Stimulated activated CD4-positive, alpha-beta T cell treated with anti-CD3 and anti-CD28 coated beads, Interleukin-1b, Interleukin-23, amount 100 ng/mL, for 48 hours (primary cell): ENCODE measurements around the gene B4GALNT1.
"Not testable (repeated sequence)": the region's sequence is repeated elsewhere in the genome, so short reads cannot be mapped to it uniquely, and the experiment has no call there.

ENCODE experiments used
- DNase-seq: peaks from one replicate; pipeline ENCODE4 v3.0.0-alpha.2; 2020

B4GALNT1 gene

DNA sequence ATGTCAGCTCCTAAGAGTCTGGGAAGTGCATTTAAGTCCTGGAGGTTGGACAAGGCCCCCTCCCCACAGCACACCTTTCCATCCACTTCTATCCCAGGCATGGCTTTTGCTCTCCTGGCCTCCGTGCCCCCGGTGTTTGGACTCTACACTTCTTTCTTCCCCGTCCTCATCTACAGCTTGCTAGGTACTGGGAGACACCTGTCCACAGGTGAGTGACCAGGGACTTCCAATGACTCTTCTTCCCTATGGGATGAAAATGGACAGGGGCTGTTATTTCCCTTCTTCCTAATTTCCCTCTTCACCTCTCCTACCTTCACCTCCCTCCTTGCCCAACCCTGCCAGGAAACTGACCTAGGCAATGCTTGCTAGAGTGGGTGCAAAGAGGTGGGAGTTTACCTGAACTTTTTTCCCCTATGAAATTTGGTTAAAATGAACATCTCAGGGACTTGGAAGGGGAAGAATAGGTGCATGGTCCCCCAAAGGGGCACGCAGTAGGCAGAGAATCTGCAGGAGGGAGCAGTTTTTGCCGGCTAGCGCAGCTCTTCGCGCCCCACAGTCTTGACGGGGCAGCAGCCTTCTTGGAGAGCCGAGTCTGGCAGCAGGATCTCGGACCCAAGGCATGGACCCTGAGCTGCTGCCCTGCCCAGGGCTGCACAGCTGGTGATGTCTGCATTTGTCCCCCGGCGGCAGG, 12.6 kb downstream of the B4GALNT1 start:
- DNase-seq = no peak

DNA sequence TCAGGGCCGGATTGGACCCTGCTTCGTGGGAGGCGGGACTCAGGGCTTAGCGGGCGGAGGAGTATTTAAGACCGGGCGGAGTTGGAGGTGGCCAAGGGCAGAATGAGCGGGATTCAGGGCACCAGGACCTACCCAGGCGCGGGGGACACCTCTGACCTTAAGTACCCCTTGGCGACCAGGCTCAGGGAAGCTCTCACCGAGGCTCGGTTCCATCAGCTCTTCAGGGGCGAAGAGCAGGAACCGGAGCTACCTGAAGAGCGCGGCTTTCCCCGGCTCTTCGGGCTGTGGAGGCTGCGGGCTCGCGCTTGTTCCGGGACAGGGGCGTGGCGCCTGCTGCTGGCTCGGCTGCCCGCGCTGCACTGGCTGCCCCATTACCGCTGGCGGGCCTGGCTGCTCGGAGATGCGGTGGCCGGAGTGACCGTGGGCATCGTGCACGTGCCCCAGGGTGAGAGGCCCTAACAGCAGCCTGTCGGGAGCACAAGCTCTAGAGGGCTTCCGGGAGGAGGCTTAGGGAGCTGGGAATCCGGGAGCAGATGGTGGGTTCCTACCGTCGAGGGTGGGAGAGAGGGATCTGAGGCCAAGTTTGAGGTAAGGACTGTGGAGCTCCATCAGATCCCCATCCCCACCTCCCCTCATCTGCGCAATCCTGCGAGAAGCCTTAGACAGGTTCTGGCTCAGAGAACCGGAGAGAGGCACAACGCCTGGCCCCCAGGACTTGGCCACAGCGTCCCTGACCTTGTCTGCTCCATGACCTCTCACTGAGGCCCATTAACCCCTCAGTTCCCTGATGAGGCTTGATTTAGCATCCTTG, 13.4 kb downstream of the B4GALNT1 start:
- no peak for DNase-seq

DNA sequence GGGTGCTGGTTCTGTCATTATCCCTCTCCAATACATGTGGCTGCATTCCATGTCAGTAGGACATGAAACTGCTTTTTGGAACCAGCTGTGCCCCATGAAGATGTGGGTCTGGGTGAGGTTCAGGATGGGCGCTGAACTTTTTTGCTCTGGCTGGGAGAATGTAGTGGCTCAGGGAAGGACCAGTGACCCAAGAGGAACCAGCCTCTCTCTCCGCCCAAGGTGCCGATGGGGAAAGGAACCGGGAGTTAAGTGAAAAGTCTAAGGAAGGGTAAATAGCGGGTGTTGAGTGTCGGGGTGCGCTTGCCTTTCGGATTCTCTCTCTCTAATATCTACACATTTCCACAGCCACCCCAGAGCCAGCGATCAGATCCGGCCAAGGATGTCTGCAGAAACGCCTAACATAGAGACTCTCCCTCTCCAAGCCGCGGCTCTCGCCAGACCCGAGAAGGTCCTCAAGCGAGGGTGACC, 14.0 kb downstream of the B4GALNT1 start:
- no peak for DNase-seq

DNA sequence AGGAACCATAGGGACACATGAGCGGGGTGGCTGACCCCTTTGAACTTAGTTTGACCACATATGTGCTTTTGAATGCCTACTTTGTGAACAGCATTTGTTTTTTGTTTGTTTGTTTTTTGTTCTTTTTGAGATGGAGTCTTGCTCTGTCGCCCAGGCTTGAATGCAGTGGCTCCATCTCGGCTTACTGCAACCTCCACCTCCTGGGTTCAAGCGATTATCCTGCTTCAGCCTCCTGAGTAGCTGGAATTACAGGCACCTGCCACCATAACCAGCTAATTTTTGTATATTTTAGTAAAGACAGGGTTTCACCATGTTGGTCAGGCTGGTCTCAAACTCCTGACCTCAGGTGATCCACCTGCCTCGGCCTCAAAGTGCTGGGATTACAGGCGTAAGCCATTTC, 14.6 kb downstream of the B4GALNT1 start:
- DNase-seq = not testable (repeated sequence)

DNA sequence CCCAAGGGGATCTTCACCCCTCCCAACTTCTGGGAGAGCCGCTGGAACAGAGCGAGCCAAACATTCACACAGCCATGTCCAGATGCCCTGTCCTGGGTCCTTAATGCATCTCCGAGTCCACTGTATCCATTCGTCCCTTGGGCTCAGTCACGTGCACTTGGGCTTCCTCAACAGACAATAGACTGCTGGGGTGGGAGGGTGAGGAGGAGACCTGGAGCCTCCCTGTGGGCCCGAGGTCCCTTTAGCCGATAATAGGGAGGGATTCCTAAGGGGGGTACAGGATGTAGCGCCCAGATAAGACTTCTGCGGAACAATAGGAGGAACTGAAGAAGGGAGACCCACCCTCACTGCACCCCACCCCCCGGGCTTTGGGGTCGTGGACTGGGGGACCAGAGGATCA, 15.1 kb downstream of the B4GALNT1 start:
- DNase-seq = no peak

DNA sequence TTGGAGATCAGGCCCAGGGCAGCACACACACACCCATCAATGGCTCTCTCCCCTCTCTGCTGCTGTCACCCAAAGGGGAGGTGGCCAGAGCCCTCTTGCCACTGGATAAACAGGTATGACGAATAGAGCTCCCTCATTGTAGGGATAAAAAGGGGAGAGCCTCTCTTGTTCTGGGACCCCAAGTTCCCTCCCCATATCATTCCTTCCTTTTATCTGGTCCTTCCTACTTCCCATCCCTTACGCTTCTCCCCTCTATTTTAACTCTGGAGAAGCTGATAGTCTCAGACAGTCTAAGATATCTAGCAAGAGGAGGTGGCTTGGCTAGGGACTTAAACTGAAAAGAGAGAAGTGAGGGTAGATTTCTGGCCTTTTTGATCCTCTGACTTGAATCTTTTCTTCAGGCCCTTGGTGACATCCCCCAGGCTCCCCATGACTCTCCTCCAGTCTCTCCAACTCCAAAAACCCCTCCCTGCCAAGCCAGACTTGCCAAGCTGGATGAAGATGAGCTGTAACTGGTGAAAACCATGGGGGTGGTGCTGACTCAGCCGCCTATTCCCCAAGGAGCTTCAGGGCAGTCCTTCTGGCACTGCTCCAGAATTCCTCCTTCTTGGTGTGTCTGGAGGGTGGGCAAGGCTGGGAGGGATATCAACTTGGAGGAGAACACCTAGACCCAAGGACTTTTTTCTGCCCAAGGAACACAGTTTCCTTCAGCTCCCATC, 16.5 kb downstream of the B4GALNT1 start:
- no peak for DNase-seq

DNA sequence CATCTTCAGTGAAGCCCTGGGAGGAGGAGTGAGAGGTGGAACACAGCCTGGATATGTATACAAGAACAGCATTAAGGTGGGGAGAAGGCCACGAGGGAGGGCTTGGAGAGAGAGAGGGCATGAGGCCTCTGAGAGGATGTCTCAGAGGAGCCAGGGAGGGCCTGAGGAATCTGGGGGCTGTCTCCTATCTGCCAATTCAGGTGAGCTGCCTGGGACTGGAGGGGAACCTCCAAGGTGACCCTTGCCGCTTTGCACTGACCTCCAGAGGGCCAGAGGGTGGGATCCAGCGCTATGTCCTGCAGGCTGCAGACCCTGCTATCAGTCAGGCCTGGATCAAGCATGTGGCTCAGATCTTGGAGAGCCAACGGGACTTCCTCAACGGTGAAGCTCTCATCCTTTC, 17.4 kb downstream of the B4GALNT1 start:
- DNase-seq = no peak

DNA sequence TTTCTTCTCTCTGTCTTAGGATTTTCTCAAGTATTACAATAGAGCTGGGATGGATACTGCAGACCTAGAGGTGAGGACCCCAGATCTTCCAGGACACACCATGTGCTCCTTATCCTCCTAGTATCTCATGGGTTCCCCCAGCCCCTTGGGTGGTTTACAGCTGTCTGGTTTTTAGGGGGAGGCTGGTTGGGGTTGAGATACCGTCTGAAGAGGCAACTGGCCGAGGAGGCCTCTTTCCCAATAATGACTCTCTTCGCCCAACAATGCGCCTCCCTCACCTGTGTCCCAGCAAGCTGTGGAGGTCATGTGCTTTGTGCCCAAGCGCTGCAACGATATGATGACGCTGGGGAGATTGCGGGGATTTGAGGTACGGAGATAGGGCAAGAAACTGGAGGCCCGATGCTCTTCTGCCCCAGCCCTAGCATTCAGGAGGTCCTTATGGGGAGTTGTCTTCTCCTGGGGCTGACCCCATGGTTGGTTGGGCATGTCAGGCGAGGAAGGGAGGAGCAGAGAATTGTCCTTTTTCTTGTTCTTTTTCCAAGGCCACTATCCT, 18.0 kb downstream of the B4GALNT1 start:
- no peak for DNase-seq

DNA sequence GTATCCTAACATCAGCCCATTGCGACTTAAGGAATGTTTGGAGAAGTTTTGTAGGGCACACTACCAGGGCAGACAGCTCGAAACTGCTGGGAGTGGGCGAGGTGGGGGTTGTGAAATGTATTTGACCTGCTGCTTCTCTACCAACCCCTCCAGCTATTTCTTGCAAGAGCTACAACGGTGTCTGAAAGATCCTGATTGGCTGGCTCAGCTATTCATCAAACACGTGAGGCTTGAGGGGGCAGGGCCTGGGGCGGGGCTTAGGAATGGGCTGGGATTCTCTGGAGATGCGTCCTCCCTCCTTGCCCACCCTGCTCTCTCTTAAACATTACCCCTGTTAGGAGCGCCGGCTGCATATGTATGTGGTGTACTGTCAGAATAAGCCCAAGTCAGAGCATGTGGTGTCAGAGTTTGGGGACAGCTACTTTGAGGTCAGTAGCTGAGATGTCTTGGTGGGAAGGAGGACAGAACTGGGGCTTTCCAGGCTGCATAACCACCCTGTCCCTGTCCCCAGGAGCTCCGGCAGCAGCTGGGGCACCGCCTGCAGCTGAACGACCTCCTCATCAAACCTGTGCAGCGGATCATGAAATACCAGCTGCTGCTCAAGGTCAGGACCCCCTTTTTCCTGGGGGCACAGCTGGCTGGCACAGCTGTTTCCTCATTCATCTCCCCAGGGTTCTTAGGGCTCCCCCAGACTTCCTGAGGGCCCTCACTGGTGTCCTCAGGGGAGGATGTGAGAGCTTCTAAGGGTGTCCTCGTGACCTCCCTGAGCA, 18.6 kb downstream of the B4GALNT1 start:
- no peak for DNase-seq

DNA sequence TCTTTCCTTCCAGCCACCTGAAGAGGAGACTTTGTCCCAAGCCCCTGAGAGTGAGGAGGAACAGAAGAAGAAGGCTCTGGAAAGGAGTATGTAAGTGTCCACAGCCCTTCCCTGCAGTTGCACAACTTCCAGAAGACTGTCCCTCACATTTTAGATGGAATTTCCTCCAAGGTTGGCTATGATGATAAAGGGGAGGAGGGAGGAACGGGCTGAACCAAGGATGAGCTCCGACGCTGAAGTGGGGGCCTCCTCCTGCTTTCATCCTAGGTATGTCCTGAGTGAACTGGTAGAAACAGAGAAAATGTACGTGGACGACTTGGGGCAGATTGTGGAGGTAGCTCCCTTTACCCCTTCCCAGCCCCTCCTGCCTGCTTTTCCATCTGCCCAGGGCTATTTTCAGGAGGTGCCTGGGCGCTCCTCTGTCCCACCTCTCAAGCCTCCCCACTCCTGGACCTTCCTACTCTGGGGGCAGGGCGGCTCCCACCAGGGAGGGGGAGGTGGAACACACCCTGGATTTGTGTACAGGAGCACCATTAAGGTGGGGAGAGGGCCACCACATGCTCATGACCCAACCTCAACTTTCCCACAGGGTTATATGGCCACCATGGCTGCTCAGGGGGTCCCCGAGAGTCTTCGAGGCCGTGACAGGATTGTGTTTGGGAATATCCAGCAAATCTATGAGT, 19.4 kb downstream of the B4GALNT1 start:
- no peak for DNase-seq

DNA sequence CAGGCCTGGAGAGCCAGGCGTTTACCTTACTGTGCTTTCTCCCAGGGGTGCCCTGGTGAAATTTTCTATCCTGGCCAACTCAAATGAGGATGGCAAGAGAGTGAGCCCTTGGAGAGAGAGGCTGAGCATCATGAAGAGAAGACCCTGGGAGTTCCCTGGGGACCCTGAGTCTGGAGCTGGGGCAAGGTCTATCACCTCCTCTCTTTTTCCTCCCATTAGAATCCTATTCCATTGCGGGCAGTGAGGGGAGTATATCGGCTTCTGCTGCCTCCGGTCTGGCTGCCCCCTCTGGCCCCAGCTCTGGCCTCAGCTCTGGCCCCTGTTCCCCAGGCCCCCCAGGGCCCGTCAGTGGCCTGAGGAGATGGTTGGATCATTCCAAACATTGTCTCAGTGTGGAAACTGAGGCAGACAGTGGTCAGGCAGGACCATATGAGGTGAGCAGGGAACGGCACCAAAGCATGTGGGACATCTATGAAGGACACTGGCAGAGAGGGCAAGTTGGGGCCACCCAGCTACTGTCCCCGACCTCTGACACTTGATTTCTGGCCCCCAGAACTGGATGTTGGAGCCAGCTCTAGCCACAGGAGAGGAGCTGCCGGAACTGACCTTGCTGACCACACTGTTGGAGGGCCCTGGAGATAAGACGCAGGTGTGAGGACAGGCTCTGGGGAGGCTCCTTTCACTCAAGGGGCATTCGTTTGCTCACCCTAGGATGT, 20.1 kb downstream of the B4GALNT1 start:
- no peak for DNase-seq

DNA sequence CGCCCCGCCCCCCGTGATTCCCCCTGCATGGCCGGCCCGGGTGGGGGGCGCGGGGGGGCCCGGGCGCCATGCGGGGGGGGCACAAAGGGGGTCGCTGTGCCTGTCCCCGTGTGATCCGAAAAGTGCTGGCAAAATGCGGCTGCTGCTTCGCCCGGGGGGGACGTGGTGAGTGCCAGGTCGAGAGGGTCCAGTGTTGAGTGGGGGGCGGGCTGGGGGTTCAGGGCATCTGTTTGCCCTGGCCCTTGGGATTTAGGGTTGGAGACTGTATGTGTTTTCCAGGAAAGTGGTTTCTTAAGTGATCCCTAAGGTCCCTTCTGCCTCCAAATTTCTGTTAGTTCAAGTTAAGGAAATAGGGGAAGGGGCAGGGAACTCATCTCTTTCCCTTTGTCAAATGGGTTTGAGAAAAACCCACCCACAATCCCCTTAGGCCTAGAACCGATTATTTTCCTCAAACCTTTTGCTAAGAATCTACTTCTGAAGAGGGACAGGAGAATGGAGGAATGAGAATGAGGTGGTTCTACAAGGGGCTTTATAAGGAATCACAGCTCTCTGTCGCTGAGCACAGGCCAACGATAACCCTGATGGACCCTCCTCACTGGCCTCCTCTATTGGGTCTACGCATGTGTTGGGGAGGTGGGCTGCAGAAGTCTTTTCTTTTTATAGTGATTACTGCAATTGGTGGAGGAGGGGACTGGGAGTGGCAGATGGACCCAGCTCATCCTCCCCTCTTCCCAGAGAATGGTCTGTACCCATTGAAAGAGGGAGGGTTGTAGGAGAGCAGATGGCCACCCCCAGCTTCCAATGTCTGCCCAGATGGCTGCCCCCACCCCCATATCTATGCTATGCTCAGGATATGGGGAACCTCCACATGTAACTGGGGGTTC, 20.9 kb downstream of the B4GALNT1 start:
- no peak for DNase-seq

DNA sequence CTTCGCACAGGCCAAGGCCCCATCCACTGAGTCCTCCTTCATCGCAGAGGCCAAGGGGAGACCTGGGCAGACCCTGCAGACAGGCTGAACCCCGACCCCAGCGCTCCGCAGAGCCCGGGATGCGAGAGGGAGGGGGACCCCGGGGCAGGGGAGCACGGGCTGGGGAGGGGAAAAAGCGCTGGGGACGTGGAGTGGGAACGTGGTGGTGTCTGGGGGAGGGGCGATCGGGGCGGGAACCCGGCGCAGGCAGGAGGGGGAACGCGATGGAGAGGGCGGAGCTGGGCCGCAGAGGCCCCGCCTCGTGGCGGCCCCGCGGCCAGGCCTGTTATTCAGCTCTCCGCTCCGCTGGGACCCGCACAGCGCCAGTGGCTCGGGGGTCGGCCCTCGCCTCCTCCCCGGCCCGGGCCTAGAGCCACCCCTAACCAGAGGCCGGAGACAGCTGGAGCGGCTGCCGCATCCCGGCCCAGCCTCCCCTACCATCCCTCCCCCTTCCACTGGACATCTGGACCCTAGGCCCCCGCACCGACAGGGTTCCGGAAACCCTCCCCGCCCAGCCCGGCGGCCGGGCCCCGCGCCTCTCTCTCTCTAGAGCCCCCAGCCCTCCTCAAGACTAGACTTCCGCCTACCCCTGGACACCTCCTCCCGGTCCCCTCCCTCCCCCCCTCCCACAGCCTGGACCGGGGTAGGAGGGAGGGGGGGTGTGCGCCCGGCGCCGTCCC, 21.7 kb downstream of the B4GALNT1 start, which contains the start of gene ARHGEF25:
Gene ARHGEF25 (plus strand): TSS at position 328 of the 719 bp plus-strand sequence. CDS start 460 bp downstream, outside the sequence.
- DNase-seq = no peak

DNA sequence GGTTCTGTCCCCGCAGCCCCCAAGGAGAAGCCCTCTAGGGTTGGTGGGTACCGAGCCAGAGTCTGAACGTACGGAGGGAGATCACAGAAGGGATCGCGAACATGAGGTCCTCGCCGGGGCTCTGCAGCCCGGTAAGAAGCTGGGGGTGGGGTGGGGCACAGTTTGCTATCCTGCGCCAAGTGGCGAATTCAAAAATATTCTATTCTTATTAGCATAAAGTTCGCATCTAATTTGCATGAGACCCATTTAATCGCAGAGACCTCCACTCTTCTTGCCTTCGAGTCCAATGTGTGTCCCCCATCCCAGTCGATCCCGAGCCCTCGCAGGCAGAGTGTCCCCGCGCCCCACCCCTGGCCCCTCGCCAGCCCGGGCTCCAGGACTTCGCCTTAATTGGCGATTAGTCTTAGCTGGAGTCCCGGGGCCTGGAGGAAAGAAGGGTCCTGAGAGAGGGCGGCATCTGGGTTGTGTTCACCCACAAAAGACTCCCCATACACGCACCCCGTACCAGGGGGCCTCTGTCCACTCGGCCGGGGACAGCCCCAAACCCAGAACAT, 22.4 kb downstream of the B4GALNT1 start:
- no peak for DNase-seq

DNA sequence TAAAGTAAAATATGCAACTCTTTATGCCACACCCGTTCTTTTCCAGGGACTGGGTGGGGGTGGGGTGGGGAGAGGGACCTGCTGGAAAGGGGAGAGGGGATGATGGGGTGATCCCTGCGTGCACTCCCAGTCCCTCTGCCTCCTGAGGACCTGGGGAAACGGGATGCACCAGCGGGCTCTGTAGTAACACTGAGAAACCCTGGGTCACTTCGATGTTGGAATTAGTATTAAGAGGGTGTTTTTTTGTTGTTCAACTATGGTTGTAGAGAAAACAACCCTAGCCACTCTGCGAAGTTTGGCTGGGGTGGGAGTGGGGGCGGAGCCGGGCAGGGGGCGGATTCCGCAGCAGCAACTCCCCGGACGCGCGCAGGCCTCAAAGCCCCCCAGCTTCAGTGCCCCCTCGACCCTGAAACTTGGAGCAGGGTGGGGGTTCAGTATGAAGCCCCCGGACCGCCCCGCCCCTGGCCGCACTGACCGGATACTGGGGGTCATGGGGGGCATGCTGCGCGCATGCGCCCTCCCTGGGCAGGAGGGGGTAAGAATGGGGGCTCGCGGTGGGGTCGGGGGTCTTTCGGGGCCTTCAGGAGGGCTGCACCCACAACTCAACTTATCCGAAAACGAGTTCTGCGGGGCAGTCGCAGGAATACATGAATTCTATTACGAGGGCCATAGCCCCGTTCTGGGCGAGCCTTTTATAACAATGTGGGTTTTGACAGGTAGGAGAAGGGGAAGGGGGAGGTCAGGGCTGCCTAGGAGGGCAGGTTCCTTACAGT, 23.0 kb downstream of the B4GALNT1 start:
- no peak for DNase-seq

DNA sequence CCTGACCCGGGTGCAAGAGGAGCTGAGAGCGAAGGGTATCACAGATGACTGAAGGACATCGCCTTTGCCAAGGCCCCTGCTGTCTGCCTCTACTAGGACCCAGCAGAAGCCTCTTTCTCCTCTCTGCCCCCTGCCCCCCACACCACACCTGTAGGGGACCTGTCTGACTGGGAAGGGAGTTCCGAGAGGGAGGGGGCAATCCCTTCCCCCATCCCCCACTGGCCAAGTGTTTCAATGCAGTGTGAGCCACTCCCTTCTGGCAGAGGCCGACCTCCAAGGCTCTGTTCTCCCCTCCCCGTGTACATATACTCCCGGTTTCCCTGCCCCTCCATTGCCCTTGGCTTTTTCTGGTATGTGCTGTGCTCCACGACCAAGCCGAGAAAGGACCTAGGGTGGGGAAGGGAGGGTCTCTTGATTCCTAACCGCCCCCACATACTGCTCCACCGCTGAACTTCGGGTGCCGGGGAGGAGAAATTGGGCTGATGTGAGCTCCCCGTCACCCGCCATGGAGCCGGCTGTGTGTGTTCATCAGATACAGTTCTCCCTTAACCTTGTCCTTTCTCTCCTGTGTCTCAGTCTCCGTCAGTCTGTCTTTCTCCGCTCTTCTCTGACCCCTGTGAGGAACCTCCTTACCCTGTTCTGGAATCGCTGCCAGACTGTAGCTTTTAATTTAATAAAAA, 23.8 kb downstream of the B4GALNT1 start:
- DNase-seq = no peak

DNA sequence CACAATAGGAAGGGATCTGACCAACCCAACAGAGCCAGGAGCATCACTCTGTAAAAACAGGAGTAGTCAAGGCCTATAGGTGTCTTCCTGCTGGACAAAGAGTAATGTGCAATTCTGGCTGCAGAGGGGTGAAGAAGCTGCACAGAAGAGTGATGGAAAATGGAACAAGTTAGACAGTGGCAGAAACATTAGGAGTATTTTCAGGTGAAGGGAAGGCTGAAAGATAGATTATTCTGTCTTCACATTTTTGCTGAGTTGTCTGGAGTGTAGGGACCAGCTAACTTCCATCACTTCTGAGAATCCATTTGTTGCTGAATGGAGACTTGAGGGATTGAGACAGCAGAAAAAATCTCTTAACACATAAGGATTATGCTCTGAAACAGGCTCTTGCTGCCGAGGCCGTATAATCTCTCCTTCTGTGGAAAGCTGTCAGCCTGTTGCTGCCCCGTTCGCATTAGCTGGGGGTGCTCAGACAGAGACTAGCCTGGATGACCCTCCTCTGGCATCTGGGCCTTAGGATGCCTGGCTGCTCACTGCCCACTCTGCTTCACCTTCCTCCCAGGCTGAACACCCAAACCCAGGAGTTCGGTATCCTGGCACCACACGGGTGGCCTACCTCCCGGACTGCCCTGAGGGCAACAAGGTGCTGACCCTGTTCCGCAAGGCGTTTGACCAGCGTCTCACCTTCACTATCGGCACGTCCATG, 24.9 kb downstream of the B4GALNT1 start:
- DNase-seq = no peak
